SW480 (cell line): Measurements from ENCODE around the gene LRFN4.

Experiments
- DNase-seq: peaks from one replicate; pipeline ENCODE4 v3.0.0-alpha.2; 2016; ENCODE audit warnings: low spot score

LRFN4 gene

GRCh38 chr11:66870616-66871520, 14.0 kb downstream of the LRFN4 start:
- no peak for DNase-seq

GRCh38 chr11:66871521-66871901, 14.6 kb downstream of the LRFN4 start:
- no peak for DNase-seq

DNA sequence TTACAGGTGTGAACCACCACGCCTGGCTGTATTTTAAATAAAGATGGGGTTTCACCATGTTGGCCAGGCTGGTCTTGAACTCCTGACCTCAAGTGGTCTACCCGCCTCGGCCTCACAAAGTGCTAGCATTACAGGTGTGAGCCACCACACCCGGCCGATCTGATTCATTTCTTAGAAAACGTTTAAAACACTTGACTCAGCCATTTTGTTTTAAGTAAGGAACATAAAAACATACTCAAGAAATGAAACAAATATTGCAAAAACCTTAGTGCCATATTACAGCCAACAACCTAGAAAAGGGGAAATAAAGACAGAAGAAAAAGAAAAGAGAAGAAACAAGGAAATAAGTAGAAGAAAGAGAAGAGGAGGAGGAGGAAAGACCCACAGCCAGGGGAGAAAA, 17.4 kb downstream of the LRFN4 start:
- DNase-seq = no peak

GRCh38 chr11:66875378-66875777, 18.5 kb downstream of the LRFN4 start:
- DNase-seq = no peak

DNA sequence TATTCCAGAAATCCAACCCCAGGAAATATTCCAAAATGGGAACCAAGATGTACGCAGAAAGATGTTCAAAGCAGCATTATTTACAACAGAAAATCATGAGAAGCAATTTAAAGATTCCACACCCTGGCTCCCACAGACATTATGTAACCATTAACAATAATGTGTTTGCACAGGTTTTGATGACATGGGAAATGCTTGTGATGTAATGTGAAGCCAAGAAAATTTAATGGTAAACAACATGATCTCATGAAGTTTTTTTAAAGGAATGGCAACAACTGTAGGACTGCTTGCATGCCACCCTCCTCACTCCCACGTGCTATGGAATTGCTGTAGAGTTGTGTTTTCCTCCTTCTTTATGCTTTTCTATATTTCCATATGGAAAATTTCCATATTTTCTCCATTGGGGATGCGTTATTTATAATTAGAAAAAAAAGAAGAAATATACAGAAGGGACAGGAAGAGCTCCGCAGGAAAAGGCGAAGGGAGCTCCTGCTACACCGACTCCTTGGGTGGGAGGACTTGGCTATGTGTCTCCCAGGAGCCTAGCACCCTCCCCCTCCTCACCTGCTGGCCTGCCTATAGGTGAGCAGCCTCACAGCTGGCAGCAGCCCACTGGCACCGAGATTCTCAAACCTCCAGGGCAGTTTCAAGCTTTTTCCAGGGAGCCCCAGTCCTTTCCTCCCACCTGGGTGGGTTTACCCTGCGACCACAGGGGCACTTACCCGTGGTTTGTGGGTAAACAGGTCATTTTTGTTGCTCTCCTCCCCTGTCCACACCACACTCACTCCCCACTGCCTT, 20.9 kb downstream of the LRFN4 start:
- DNase-seq = no peak

DNA sequence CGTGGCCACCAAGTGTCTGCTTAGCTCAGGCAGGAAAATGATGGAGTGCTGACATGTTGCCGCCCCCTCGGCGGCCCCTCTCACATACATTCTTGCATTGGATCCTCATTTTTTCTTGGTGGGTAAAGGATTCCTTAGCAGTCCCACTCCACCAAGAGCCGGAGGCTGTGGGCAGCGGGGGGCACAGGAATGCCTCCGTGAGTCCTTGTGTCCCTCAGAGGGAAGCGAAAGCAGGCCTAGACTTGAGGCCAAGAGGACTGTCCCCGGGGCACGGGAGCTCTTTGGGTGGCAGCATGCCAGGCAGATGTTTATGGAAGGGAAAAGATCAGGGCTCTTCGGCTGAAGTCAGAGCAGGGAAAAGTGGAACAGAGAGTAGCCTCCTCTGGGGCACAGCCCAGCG, 21.6 kb downstream of the LRFN4 start:
- DNase-seq = no peak

GRCh38 chr11:66879000-66879399, 22.1 kb downstream of the LRFN4 start:
- DNase-seq = no peak

DNA sequence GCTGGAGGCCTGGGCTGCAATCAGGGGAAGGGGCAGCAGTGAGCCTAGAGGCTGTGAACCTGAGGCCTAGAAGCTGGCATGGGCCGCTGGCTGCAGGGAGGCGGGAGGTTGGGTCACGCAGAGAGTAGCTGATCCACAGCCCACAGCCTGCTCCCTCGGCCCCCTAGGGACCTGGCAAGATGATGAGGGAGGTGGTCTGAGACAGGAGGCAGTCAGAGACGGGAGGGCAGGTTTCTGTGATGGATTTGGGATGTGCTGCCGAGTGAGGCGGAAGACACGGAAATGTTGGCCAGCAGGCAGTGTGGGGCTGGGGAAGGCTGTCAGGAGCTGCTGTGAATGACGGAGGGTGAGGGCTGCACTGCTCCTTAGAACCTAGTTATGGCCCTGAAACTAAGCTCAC, 22.7 kb downstream of the LRFN4 start:
- DNase-seq = no peak

DNA sequence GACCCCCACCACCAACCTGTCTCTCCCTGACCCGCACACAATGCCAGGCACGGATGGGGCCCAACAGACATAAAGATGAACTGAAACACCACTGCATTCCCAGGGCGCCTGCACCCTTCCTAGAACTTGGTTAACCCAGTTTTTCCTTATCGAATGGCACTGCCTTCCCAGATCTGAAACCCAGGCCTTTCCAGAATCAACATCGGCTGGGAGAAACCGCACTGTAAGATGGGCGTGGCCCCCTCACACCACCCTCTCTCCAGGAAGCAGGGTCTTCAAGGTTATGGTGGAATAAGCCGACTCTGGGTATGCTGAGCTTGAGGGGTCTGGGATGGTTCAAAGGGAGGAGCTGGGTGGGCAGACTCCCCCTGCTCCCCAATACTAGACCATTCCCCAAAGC, 23.1 kb downstream of the LRFN4 start:
- DNase-seq = no peak

DNA sequence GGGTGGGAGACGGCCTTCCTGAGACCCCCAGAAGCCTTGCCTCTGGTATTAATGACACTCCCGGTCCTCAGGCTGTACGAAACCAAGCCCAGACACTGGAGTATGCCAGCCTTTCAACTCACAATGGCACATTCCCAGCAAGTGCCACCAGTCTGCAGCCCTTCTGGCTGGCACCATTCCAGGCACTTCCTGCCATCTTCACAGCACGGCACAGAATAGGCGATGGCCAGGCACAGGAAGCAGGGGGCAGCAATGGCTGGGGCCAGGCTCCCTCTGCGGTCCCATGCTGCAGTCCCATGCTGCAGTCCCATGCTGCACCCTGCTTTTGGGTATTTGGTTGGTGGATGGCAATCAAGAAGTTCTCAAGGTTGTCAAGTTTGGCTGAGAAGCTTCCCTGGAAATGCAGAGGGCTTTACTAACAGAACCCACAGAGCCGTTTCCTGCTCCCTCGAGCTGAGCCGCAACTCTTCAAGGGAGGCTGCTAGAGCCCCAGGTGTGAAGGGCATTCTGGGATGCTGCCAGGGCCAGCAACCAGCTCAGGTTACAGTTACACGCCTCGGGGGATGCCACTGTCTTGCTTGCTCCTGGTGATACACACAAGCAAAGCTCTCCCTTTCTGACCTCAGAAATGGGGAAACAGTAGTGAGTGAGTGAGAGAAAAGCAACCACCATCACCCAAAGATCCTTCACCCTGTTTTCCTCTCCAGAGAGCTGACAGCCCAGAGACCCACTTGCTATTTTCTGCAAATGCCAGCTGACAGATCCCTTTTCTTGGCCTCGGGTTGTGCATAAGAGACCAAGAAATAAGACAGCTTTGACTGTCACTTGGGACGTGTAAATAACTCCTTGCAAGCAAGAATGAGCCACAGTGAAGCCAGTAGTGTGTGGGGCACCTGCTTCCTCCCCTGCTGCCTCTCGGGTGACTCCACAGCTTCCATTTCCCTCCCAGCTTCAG, 23.9 kb downstream of the LRFN4 start:
- DNase-seq = peak; percentile 65

DNA sequence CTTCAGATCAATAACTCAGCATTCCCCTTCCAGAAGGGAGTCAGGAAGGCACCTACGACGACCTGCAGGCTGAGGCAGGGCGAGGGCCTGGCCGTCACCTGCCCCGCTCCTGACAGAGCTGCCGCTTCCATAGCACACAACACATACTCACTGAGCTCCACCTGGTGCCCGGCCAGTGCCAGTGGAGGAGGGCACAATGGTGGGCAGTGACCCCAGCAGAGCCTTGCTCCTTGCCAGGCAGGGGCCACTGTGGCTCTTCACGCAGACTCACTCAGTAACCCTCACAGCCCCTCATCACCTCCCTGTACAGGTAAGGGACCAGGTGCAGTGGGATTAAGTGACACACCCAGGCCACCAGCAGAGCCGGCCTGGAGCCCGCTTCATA, 24.6 kb downstream of the LRFN4 start:
- no peak for DNase-seq

DNA sequence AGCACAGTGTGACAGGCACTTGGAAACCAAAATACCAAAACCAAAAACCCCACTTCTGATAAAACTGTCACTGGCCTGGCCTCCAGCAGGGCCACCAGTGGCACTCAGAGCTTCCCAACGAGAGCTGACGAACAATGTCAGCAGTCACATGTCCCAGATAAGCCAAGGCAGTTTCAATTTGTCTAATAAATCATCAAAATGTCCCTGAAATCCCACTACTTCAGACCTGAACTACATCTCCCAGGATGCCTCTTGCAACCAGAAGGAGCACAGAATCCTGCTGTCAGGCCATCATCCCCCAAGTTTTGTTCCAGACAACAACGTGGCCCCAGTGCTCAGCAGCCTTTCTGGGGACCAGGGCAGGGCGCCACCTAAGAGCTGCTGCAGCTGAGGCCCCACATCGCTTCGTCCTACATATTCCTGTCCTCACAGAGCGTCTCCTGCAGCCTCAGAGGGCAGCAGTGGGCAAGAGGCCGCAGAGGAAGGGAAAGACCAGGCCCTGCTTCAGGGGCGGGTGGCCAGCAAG, 25.1 kb downstream of the LRFN4 start:
- no peak for DNase-seq

DNA sequence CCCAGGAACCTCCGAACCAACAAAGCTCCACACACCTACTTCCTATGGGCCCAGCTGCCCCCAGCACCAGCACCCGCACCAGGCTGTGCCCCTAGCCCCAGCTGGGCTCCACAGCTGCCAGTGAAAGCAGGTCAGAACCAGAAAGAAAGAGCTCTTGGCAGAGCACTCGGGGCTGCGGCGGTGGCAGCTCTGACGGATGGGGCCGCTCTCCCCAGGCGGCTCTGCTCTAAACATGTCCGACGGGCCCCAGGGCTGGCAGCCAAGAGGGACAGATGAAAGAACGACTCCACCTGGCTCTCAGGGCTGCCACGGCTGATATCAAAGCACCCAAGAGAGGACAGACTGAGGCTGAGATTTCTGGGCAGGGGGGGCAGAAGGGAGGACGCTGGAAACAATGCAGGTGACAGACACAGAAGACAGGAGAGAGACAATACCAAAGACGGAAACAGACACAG, 25.7 kb downstream of the LRFN4 start:
- DNase-seq = no peak

DNA sequence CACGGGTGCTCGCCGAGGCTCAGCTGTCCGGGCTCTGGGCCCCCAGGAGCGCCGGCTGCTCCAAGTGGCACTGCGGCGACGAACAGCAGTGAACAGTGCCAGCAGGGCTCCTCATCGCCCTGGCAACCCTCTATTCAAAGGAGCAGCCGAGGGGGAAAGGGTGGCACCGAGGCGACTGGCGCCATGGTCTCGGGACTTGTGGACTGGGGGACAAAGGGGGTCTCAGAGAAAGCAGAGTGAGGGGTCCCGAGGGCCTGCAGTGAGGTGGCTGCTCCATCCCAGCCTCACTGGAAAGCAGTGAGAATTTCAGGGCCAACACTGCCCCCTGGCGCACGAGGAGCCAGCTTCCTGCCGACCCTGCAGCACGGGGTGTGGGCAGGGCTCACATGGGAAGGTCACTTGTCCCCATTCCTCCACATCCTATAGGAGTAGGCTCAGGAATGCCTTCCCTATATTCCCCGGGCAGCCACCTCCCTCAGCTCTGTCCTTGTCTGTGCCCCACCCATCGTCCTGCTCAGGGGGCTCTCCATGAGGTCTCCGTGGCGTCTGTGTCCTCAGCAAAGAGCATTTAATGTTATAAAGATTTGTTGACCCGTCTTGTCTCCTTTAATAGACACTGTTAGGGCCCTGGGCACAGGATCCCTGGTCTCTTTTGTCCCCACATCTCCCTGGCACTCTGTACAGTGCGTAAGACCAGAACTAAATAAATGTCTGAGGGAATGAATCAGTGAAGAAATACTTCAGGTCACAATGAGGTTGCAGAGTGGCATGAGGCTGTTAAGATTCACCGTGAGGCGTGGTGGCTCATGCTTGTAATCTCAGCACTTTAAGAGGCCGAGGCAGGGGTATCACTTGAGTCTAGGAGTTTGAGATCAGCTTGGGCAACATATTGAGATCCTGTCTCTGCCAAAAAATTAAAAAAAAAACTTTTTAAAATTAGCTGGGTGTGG, 26.4 kb downstream of the LRFN4 start:
- DNase-seq = peak; percentile 62

- no peak for DNase-seq
Measured at GRCh38 chr11:66884443-66884842, 27.6 kb downstream of the LRFN4 start.

DNA sequence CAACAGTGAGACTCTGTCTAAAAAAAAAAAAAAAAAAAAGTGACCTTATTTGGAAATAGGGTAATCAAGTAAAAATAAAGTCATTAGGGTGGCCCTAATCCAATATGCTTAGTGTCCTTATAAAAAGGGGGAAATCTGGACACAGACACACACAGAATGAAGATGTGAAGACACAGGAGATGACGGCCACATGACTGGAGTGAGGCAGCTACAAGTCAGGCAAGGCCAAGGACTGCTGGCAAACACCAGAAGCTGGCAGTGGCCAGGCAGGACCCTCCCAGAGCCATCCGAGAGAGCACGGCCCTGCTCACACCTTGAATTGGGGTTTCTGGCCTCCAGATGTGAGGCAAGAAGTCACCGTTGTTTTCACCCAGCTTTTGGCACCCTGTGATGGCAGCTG, 28.6 kb downstream of the LRFN4 start:
- no peak for DNase-seq

DNA sequence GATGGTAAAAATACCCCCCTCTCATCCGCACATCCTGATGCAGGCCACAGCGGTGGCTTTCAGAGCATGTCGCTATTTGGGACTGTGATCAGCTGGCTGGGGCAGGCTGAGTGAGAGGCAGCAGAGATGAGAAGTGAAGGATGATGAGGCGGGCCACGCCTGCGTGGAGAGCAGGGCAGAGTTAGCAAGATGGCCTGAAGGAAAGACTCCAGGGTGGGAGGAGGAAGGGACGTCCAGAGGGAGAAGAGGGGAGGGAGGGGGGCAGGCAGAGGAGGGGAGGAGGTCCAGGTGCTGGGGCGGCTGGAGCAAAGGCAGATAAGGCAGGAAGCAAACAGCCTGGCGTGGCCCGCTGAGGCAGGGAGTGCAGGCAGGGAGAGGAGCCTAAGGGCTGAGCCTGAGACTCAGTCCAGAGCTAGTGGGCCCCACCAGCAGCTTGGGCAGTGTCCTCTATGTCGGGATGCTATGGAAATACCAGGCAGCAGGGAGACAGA, 29.1 kb downstream of the LRFN4 start:
- no peak for DNase-seq

DNA sequence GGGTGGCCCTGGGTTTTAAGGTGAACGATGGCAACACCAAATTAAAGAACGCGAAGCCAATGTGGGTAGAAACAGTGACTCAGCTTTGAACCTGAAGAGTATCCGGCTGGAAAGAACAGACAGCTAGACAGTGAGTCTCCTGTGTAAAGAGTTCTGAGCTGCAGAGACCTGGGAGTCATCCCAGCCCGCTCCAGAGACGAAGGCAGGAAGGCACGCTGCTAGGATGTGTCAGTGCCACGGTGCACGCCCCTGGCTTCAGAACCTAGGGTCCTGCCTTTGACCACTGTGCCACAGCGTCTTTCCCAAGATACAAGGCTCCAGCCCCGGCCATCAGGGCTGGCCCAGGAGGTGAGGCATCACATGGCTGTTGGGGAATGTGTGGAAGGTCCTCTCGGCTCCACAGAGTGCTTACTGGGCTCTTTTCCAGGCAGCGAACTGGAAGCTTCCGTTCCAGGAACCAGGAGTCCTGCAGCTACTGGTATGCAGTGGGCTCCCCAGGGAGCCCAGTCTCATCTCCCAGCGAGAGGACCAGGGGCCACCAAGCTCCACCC, 29.9 kb downstream of the LRFN4 start:
- no peak for DNase-seq

DNA sequence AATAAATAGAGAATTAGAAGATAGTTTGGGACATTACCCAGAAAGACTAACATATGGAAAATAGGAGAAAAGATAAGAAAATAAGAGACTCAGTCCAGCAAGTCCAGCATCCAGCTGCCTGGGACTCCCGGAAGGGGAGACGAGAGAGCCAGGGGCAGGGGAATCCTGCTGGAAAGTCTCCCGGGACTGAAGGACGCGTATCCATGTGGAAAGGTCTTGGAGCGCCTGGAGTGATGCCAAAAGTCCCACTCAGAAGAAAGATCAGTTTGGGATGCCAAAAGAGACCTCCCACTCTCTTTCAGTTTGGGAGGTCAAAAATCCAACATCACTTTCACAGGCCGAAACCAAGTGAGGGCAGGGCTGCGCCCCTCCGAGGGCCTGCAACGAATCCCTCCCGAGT, 30.7 kb downstream of the LRFN4 start:
- no peak for DNase-seq

DNA sequence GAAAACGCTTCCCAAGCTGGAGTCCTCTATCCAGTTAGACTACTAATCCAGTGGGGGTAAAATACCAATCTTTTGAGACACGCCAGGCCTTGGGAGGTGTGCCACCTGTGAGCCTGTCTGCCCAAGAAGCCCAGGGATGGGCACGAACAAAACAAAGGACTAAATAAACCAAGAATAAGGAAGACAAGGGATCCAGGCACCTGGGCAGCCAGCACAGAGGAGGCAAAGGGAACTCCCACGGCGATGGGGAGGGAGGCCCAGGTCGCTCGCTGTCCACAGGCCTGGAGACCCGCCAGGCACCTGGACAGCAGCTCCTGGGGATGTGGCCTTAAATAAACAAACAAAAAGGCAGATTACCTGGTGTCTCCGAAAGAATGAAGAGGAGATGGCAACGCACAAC, 31.4 kb downstream of the LRFN4 start:
- DNase-seq = no peak
